Stimulated activated CD4-positive, alpha-beta T cell treated with anti-CD3 and anti-CD28 coated beads, Interleukin-2, amount 100 ng/mL, for 48 hours (primary cell): ENCODE data around the gene TSEN54.
A peak's percentile ranks its signal among the peaks of the same experiment; 100 is the strongest.
"Not testable (repeated sequence)": the region's sequence is repeated elsewhere in the genome, so short reads cannot be mapped to it uniquely, and the experiment has no call there.

ENCODE experiments used
- DNase-seq, 2 donors: peaks; one replicate each; pipeline ENCODE4 v3.0.0-alpha.2; 2020

The TSEN54 gene

GRCh38 chr17:75520413-75520812 lies 4.1 kb downstream of the TSEN54 start:
- not testable (repeated sequence) for DNase-seq

DNA sequence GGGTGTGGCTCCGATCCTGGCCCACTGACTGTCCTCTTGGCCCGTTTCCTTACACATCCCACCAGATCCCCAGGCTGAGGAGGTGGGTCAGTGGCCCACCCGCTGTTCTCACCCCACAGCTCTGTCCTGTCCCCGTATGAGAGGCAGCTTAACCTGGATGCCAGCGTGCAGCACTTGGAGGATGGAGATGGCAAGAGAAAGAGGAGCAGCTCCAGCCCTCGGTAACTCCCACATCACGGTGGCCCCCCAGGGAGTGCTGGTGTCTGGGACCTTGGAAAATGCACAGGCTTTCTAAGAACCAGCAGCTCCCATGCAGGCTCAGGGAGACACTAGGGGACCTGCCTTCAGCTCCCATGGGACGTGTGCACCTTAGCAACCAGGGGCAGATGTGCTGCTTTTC lies 5.0 kb downstream of the TSEN54 start:
- DNase-seq, result no peak

- no peak for DNase-seq
Observed at GRCh38 chr17:75521951-75522727, 5.8 kb downstream of the TSEN54 start.

- DNase-seq, result no peak
Observed at GRCh38 chr17:75523647-75524046, 7.3 kb downstream of the TSEN54 start.

GRCh38 chr17:75524269-75524969 lies 8.1 kb downstream of the TSEN54 start:
- DNase-seq, result no peak

DNA sequence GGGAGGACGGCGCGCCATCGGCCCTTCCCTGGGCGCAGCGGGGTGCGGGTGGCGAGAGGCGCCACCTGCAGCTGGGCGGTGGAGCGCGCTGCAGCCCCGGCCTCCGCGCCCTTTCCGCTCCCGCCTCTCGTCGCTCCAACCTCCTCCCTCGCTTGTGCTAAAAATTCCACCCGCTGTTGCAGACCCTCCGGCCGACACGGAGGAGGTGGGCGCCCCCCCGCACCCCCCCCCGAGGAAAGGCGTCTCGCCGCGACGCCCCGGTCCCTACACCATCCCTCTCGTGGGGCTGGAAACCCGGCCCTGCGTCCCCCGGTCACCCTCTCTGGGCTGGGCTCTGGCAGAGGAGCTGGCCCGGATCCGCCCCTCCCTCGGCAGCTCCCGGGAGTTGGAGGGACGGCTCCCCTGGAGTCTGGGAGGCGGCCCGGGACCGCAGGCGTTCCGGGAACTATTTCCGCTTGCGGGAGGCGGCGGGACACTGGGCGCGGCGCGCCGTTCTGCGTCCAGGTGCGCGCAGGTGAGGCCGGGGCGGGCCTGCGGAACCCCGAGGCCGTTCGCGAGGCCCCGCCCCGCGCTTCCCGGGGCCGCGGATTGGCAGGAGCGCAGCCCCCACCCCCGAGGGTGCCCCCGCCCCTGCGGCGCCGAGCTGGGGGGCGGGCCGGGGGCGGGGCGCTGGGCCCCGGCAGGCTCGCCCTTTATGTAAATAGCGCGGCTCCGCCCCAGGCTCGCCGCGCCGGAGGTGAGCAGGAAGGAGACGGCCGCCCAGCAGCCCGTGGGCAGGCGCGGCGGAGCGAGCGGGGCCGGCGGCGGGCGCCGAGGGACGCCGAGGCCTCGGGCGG lies 8.9 kb downstream of the TSEN54 start, which contains the start of gene LLGL2:
Gene LLGL2, plus strand, starts transcription at position 728 of the 836 bp plus-strand sequence. CDS start 17,730 bp downstream, outside the sequence.
- DNase-seq, result peak; percentile 62 to 78

DNA sequence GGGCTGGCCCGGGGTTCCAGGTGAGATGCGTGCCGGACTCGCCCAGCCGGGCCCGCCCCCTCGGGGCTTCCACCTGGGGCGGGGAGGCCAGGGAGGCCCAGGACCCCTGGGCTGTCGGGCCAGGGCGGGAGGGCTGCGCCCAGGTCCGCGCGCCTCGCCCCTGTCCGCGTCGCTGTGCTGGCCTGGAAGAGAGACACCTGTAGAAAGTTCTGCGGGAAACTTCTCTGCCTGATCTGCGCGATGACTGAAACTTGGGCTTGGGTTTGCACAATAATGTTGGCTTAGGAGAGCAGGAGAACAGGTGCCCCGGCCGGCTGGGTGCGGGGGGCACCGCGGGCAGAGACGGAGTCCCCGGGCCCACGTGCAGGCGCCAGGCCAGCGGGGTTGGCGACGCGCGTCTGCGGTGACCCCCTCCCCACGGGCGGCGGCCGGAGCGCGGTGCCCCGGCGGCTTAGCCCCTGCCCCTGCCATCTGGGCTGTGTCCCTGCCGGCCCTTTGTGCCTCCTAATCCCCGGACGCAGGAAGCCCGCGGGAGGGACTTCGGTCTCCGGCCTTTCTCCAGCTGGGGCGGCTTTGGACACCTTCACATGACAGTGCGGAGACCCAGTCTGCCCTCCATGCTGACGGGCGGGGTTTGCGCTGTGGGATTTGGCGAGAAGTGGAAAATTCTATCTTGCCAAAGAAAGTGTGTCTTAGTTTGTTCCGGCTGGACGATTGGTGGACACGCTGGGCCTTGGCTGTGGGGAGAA lies 9.7 kb downstream of the TSEN54 start:
- no peak for DNase-seq

GRCh38 chr17:75526555-75527270 lies 10.4 kb downstream of the TSEN54 start:
- no peak for DNase-seq

GRCh38 chr17:75530837-75531720 lies 14.8 kb downstream of the TSEN54 start:
- no peak for DNase-seq

GRCh38 chr17:75531721-75532072 lies 15.4 kb downstream of the TSEN54 start:
- DNase-seq, result no peak

DNA sequence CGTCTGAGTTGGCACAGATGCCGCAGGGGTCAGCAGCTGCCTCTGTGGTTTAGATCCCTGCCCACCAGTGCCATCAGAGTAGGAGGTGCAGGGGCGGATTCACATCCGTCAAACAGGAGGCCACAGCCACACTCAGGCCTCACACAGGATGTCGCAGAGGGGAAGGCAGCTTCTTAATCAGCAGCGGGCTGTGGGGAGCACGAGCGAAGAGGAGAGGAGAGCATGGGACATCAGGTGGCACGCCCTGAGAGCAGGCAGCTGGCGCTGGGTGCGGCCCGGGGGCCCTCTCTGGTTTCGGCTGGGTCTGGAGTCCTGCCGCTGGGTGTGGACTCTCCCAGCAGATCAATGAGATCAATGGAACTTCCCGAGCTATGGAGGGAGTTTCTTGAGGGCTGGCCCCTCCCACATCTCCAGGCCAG lies 18.8 kb downstream of the TSEN54 start:
- DNase-seq, result peak in 1 of 2 donors; percentile 49

DNA sequence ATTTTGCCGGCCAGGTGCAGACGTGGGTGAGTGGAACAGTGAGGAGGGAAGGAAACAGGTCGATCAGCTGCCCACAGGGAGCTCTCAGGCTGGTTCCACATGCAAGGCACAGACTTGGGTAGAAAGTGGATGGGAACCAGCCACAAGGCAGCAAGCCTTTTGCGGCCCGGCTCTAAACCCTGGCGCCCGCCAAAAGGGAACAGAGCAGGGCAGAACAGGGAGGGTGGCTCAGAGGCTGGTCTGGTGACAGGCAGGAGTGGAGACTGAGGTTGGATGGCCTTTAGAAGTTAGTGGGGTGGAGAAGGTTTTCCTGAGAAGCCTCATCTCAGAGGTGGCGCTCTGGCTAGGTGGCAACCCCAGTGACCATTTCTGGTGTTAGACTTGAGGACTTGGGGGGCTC lies 19.5 kb downstream of the TSEN54 start:
- DNase-seq, result no peak

- DNase-seq, result no peak
Observed at GRCh38 chr17:75536366-75536765, 20.0 kb downstream of the TSEN54 start.

- DNase-seq, result no peak
Observed at GRCh38 chr17:75539967-75540729, 23.8 kb downstream of the TSEN54 start.

- DNase-seq, result no peak
Observed at GRCh38 chr17:75540923-75541503, 24.7 kb downstream of the TSEN54 start.

- no peak for DNase-seq
Observed at GRCh38 chr17:75542229-75542628, 25.9 kb downstream of the TSEN54 start.

DNA sequence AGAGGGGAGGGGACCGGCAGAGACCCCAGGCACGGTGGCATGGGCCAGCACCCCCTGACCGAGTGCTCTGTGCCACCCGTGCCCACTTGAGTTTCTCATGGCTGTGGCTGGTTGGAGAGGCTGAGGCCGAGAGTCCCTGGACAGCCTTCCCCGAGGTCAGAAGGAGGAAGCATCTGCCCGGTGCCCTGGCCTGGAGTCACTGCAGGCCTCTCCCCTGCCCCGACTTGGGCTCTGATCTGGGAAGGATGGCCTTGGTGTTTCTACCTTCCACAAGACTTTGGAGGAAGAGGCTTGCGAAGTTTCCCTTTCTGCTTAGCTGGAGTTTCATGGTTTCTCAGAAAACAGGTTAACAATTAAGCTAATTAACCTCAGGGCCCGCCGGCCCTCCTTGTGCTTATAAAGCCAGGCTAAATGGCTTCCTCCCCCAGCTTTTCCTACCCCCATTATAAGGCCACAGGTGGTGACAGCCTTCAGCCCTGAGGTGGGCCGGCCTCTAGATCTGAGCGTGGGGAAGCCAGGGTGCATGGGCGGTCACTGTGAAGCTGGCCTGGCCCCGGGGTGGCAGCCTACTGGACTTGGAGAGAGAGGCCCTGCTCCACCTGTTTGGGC lies 26.5 kb downstream of the TSEN54 start:
- no peak for DNase-seq

DNA sequence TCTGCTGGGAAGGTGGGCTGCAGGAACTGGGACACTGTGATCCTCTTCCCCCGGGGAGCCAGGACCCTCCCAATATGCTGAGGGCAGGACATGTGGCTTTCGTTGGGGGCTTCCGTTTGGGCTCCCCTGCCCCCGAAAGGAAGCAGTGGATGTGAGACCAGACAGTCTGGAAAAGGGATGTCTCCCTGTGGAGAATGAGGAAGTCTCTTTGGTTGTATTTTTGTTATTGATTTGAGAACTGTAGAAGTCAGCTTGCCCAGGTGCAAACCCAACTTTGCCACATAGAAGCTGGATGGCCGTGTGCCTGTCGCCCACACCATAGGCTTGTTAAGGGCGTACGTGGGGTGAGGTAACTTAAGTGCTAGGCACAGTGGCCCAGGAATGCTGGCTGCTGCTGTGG lies 27.9 kb downstream of the TSEN54 start:
- no peak for DNase-seq

GRCh38 chr17:75546181-75546580 lies 29.9 kb downstream of the TSEN54 start:
- DNase-seq, result no peak
